Fibroblast of peridontal ligament (primary cell): ENCODE data around the gene FAM149A.

Experiments
- DNase-seq: peaks from one replicate; pipeline ENCODE4 v3.0.0-alpha.2; 2010; ENCODE audit errors: extremely low read depth

Gene FAM149A

GRCh38 chr4:186158966-186159365, 54.5 kb downstream of the FAM149A start:
- no peak for DNase-seq

- DNase-seq, result no peak
Observed at GRCh38 chr4:186159613-186160012, 55.1 kb downstream of the FAM149A start.

- no peak for DNase-seq
Observed at GRCh38 chr4:186161138-186161537, 56.6 kb downstream of the FAM149A start.

GRCh38 chr4:186166852-186167512, 62.5 kb downstream of the FAM149A start:
- DNase-seq, result no peak

GRCh38 chr4:186167605-186168004, 63.1 kb downstream of the FAM149A start:
- DNase-seq, result no peak

- no peak for DNase-seq
Observed at GRCh38 chr4:186168750-186169149, 64.2 kb downstream of the FAM149A start.

- DNase-seq, result no peak
Observed at GRCh38 chr4:186169333-186169944, 64.9 kb downstream of the FAM149A start.

- DNase-seq, result no peak
Observed at GRCh38 chr4:186169945-186170802, 65.7 kb downstream of the FAM149A start.

- no peak for DNase-seq
Observed at GRCh38 chr4:186170966-186171365, 66.5 kb downstream of the FAM149A start.

GRCh38 chr4:186172546-186172945, 68.0 kb downstream of the FAM149A start:
- no peak for DNase-seq

GRCh38 chr4:186188107-186188506, 83.6 kb downstream of the FAM149A start:
- DNase-seq, result no peak

- no peak for DNase-seq
Observed at GRCh38 chr4:186189656-186190055, 85.2 kb downstream of the FAM149A start.

GRCh38 chr4:186190581-186191199, 86.2 kb downstream of the FAM149A start:
- peak; percentile 35 for DNase-seq

GRCh38 chr4:186191200-186192065, 86.9 kb downstream of the FAM149A start, which contains the start of gene CYP4V2:
TSS of gene CYP4V2 (plus strand) at chr4:186191567. CDS start at chr4:186191824, 257 bp downstream.
- peak; percentile 71 for DNase-seq

- peak; percentile 53 for DNase-seq
Observed at GRCh38 chr4:186192066-186192612, 87.6 kb downstream of the FAM149A start.

GRCh38 chr4:186193851-186194250, 89.3 kb downstream of the FAM149A start:
- DNase-seq, result no peak

- DNase-seq, result no peak
Observed at GRCh38 chr4:186196063-186196462, 91.6 kb downstream of the FAM149A start.

- no peak for DNase-seq
Observed at GRCh38 chr4:186200516-186200915, 96.0 kb downstream of the FAM149A start.

GRCh38 chr4:186201010-186201409, 96.5 kb downstream of the FAM149A start:
- DNase-seq, result no peak

GRCh38 chr4:186201535-186202230, 97.2 kb downstream of the FAM149A start:
- peak; percentile 22 for DNase-seq
